Left ventricle myocardium inferior (tissue), 1 donor: ENCODE measurements around the gene CNGA2. TPM values are rescaled to one million over a fixed set of nuclear protein-coding genes. Genes with fewer than 3 reads are reported as not detected.

Source experiments
- DNase-seq: peaks from one replicate; pipeline ENCODE4 v3.0.0-alpha.2; 2020
- H3K27ac ChIP-seq: fragments of 200-600 bp; replicated peaks from 2 replicates; pipeline ENCODE4 v1.8.0; 2021
- H3K27me3 ChIP-seq: fragments of 200-600 bp; 2 replicates; pipeline ENCODE4 v1.8.0; 2021; ENCODE audit warnings: low read depth
- H3K36me3 ChIP-seq: fragments of 200-600 bp; 2 replicates; pipeline ENCODE4 v1.8.0; 2021
- H3K4me1 ChIP-seq: fragments of 200-600 bp; 2 replicates; pipeline ENCODE4 v1.8.0; 2021
- H3K4me3 ChIP-seq: fragments of 200-600 bp; 2 replicates; pipeline ENCODE4 v1.8.0; 2021; ENCODE audit warnings: mild to moderate bottlenecking, moderate library complexity
- H3K9me3 ChIP-seq: fragments of 200-600 bp; replicated peaks from 2 replicates; pipeline ENCODE4 v1.8.0; 2021
- CTCF ChIP-seq: fragments of 200-600 bp; IDR thresholded peaks from 2 replicates; pipeline ENCODE4 v1.8.0; 2021; ENCODE audit warnings: antibody characterized with exemption, mild to moderate bottlenecking, borderline replicate concordance
- intact Hi-C: fragments of 100-400 bp; cut with micrococcal nuclease; formaldehyde crosslinking; loops from one replicate; pipeline ENCODE4 v1.11.0; 2022
- long read RNA-seq: library from polyadenylated mRNA; unstranded; transcript quantifications from one replicate; pipeline ENCODE4 v2.0.0, GENCODE V29; 2021
- total RNA-seq: library from RNA; stranded (reverse); fragmentation: NEBNext Ultra II Directional; extraction: Animal tissue kit (Norgen Biotek cat#: 25700); gene quantifications from one replicate; pipeline ENCODE4 v1.2.1, GENCODE V29; 2021
- donor health status: DM: no; HTN: yes; CAD: no; lungs with severe emphysema.

CNGA2 gene
- not detected for total RNA-seq
- long read RNA-seq: 0 reads

GRCh38 chrX:151734446-151734845 is at the start of gene CNGA2:
CNGA2 (plus strand) TSS chrX:151734746; CDS start chrX:151738484, 3,738 bp downstream.
- Histone ChIP-seq H3K36me3 (no peaks in the 10 kb centered on the region), H3K4me1 (no peaks in the 10 kb centered on the region), H3K27me3 (no peaks in the 10 kb centered on the region), H3K4me3 (no peak within 1 kb of the TSS), H3K27ac (no peak within 1 kb of the TSS), H3K9me3 (no peaks in the 10 kb centered on the region)
- no peak for DNase-seq
- no peak for TF ChIP-seq CTCF
- intact Hi-C loops: no loop called here

- intact Hi-C loops: loop anchor here (10.0 kb wide), 1 partner anchor 533 kb away; no protein-coding TSS in a partner anchor
- H3K9me3 ChIP-seq: no peaks in the 10 kb centered on the region
- H3K27me3 ChIP-seq: no peaks in the 10 kb centered on the region
- no peak overlapping the region for H3K27ac ChIP-seq
- H3K36me3 ChIP-seq: no peaks in the 10 kb centered on the region
- H3K4me1 ChIP-seq: no peaks in the 10 kb centered on the region
- DNase-seq: no peak
- H3K4me3 ChIP-seq: no peak overlapping the region
- no peak for TF ChIP-seq CTCF
These were observed 46.9 kb upstream of the CNGA2 start for GRCh38 chrX:151687635-151688034.

- no peak overlapping the region for H3K4me3 ChIP-seq
- no peaks in the 10 kb centered on the region for H3K9me3 ChIP-seq
- H3K36me3 ChIP-seq: no peaks in the 10 kb centered on the region
- no peak for DNase-seq
- H3K27ac ChIP-seq: no peak overlapping the region
- intact Hi-C loops: loop anchor here (10.0 kb wide), 1 partner anchor 534 kb away; no protein-coding TSS in a partner anchor
- H3K4me1 ChIP-seq: no peaks in the 10 kb centered on the region
- no peaks in the 10 kb centered on the region for H3K27me3 ChIP-seq
- TF ChIP-seq CTCF: no peak
These were observed 45.9 kb upstream of the CNGA2 start for GRCh38 chrX:151688695-151689094.

- peaks cover 9% of the 10 kb centered on the region for H3K27me3 ChIP-seq
- no peaks in the 10 kb centered on the region for H3K36me3 ChIP-seq
- TF ChIP-seq CTCF: no peak
- H3K9me3 ChIP-seq: no peaks in the 10 kb centered on the region
- H3K4me3 ChIP-seq: no peak overlapping the region
- no peak for DNase-seq
- H3K4me1 ChIP-seq: no peaks in the 10 kb centered on the region
- H3K27ac ChIP-seq: no peak overlapping the region
- intact Hi-C loops: no loop called here
These were observed 41.7 kb upstream of the CNGA2 start for GRCh38 chrX:151692825-151693224.

GRCh38 chrX:151694121-151694520 is 40.4 kb upstream of the CNGA2 start:
- no peak overlapping the region for H3K27ac ChIP-seq
- intact Hi-C loops: no loop called here
- H3K27me3 ChIP-seq: peaks cover 9% of the 10 kb centered on the region
- DNase-seq: no peak
- H3K9me3 ChIP-seq: no peaks in the 10 kb centered on the region
- H3K4me1 ChIP-seq: no peaks in the 10 kb centered on the region
- no peaks in the 10 kb centered on the region for H3K36me3 ChIP-seq
- H3K4me3 ChIP-seq: peak overlapping the region; percentile 56
- no peak for TF ChIP-seq CTCF
